ENCODE data around the gene ABCC8.

Gene ABCC8

GRCh38 chr11:17490938-17491337, 14.3 kb upstream of the ABCC8 start:
- Histone ChIP-seq H3K4me3 (IDR thresholded peaks at IDR 0.05; ENCODE audit: insufficient read depth, low read depth, low read length) (no peak overlapping the region), H2AFZ (ENCODE audit: low read depth) (no peak overlapping the region), H3K4me2 (no peak overlapping the region), H3K27me3 (ENCODE audit: insufficient read depth, low read depth) (no peaks in the 10 kb centered on the region), H4K20me1 (ENCODE audit: insufficient read depth) (no peaks in the 10 kb centered on the region), H3K4me1 (ENCODE audit: low read depth, poor library complexity, severe bottlenecking) (no peaks in the 10 kb centered on the region), H3K36me3 (ENCODE audit: insufficient read depth) (no peaks in the 10 kb centered on the region), H3K9ac (no peak overlapping the region), H3K27ac (no peak overlapping the region), H3K79me2 (ENCODE audit: insufficient read depth, low read depth) (no peaks in the 10 kb centered on the region)
- no peak for TF ChIP-seq CTCF (conservative IDR thresholded peaks at IDR 0.05; ENCODE audit: low read depth, low read length)

GRCh38 chr11:17490232-17490631, 13.6 kb upstream of the ABCC8 start:
- TF ChIP-seq CTCF (conservative IDR thresholded peaks at IDR 0.05; ENCODE audit: low read depth, low read length), result no peak
- Histone ChIP-seq H3K27me3 (ENCODE audit: insufficient read depth, low read depth) (no peaks in the 10 kb centered on the region), H3K4me3 (IDR thresholded peaks at IDR 0.05; ENCODE audit: insufficient read depth, low read depth, low read length) (no peak overlapping the region), H3K27ac (no peak overlapping the region), H3K4me2 (no peak overlapping the region), H3K9ac (no peak overlapping the region), H3K79me2 (ENCODE audit: insufficient read depth, low read depth) (no peaks in the 10 kb centered on the region), H4K20me1 (ENCODE audit: insufficient read depth) (no peaks in the 10 kb centered on the region), H2AFZ (ENCODE audit: low read depth) (no peak overlapping the region), H3K36me3 (ENCODE audit: insufficient read depth) (no peaks in the 10 kb centered on the region), H3K4me1 (ENCODE audit: low read depth, poor library complexity, severe bottlenecking) (no peaks in the 10 kb centered on the region)

- no peak overlapping the region for H2AFZ ChIP-seq (ENCODE audit: low read depth)
- no peak overlapping the region for H3K9ac ChIP-seq
- H3K27me3 ChIP-seq (ENCODE audit: insufficient read depth, low read depth), result no peaks in the 10 kb centered on the region
- no peak for TF ChIP-seq CTCF (conservative IDR thresholded peaks at IDR 0.05; ENCODE audit: low read depth, low read length)
- no peak overlapping the region for H3K4me2 ChIP-seq
- H3K27ac ChIP-seq, result no peak overlapping the region
- no peaks in the 10 kb centered on the region for H4K20me1 ChIP-seq (ENCODE audit: insufficient read depth)
- no peaks in the 10 kb centered on the region for H3K4me1 ChIP-seq (ENCODE audit: low read depth, poor library complexity, severe bottlenecking)
- no peaks in the 10 kb centered on the region for H3K79me2 ChIP-seq (ENCODE audit: insufficient read depth, low read depth)
- H3K4me3 ChIP-seq (IDR thresholded peaks at IDR 0.05; ENCODE audit: insufficient read depth, low read depth, low read length), result no peak overlapping the region
- no peaks in the 10 kb centered on the region for H3K36me3 ChIP-seq (ENCODE audit: insufficient read depth)
These were observed 13.1 kb upstream of the ABCC8 start for GRCh38 chr11:17489751-17490150.

GRCh38 chr11:17488563-17488962, 11.9 kb upstream of the ABCC8 start:
- no peak for TF ChIP-seq CTCF (conservative IDR thresholded peaks at IDR 0.05; ENCODE audit: low read depth, low read length)
- no peaks in the 10 kb centered on the region for H3K79me2 ChIP-seq (ENCODE audit: insufficient read depth, low read depth)

More at GRCh38 chr11:17488563-17488962, 11.9 kb upstream of the ABCC8 start:
- H3K4me1 ChIP-seq (ENCODE audit: low read depth, poor library complexity, severe bottlenecking), result no peaks in the 10 kb centered on the region
- H3K27me3 ChIP-seq (ENCODE audit: insufficient read depth, low read depth), result no peaks in the 10 kb centered on the region
- no peak overlapping the region for H3K4me3 ChIP-seq (IDR thresholded peaks at IDR 0.05; ENCODE audit: insufficient read depth, low read depth, low read length)
- H2AFZ ChIP-seq (ENCODE audit: low read depth), result no peak overlapping the region
- H3K9ac ChIP-seq, result no peak overlapping the region
- H3K4me2 ChIP-seq, result no peak overlapping the region
- no peaks in the 10 kb centered on the region for H4K20me1 ChIP-seq (ENCODE audit: insufficient read depth)
- no peaks in the 10 kb centered on the region for H3K36me3 ChIP-seq (ENCODE audit: insufficient read depth)
- no peak overlapping the region for H3K27ac ChIP-seq

All from KMS-11 (cell line).